Transverse colon (tissue), 3 donors: ENCODE data around the gene AGPAT3.

Source experiments
- EP300 ChIP-seq: sonication (generic); formaldehyde crosslinking; IDR thresholded peaks from one replicate; pipeline ENCODE4 v1.6.1; 2017; ENCODE audit warnings: antibody characterized with exemption, low read depth
- POLR2A ChIP-seq: fragments of 450-650 bp; IDR thresholded peaks from one replicate; pipeline ENCODE4 v1.6.1; 2016; ENCODE audit warnings: antibody characterized with exemption, mild to moderate bottlenecking, moderate library complexity
- POLR2AphosphoS5 ChIP-seq, 3 donors: sonication (generic); formaldehyde crosslinking; IDR thresholded peaks; one replicate each; pipeline ENCODE4 v1.6.1; 2016; ENCODE audit warnings: antibody characterized with exemption in 3 of 3

DNA sequence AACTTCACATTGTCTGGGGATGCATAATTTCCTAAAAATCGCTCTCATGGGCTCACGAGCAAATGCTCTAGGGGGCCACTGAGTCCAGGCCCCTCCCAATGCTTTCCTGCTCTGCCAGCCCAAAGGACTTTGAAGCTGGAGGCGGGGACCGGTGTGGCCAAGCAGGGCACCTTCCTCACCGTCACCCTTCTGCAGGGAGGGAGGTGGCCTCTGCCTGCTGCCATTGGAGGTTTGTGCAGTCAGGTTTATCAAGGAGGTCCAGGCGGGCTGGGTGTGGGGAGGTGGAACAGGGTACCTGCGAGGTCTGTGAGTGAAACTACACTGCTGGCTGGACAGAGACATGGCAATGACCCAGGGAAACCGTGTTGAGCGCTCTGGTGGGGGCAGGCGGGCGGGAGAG lies 89.0 kb downstream of the AGPAT3 start:
- TF ChIP-seq POLR2AphosphoS5 (IDR thresholded peaks at IDR 0.05) (no peak), POLR2A (no peak), EP300 (no peak)
